Dermis blood vessel endothelial cell (primary cell): ENCODE measurements around the gene OR8D4. TPM values are rescaled to one million over a fixed set of nuclear protein-coding genes. Genes with fewer than 3 reads are reported as not detected.

Experiments
- total RNA-seq: library from RNA; depleted of rRNA; stranded (reverse); fragments of >200 nt; gene quantifications from 2 replicates; pipeline ENCODE4 v1.2.3, GENCODE V29; 2014

The OR8D4 gene
- total RNA-seq, 1 donor from 2014 or later = not detected

Other genes starting within 250 kb of the OR8D4 start
- gene SCN3B, start 247.5 kb upstream of the OR8D4 start, total RNA-seq = 2.5 and 4.9 TPM in 2 replicates
- gene ZNF202, start 160.5 kb upstream of the OR8D4 start, total RNA-seq = 6.1 and 10.2 TPM in 2 replicates
- gene OR6X1, start 147.6 kb upstream of the OR8D4 start, total RNA-seq = not detected in 2 replicates
- gene OR6M1, start 95.8 kb upstream of the OR8D4 start, total RNA-seq = not detected in 2 replicates
- not detected in 2 replicates for gene TMEM225, start 16.5 kb upstream of the OR8D4 start, total RNA-seq
- not detected in 2 replicates for gene OR4D5, start 37.5 kb downstream of the OR8D4 start, total RNA-seq
- not detected in 2 replicates for gene OR6T1, start 41.7 kb downstream of the OR8D4 start, total RNA-seq
- gene OR10S1, start 75.6 kb downstream of the OR8D4 start, total RNA-seq = not detected in 2 replicates
- gene OR10G6, start 93.0 kb downstream of the OR8D4 start, total RNA-seq = not detected in 2 replicates
- gene OR10G4, start 110.8 kb downstream of the OR8D4 start, total RNA-seq = not detected in 2 replicates
- gene OR10G9, start 120.8 kb downstream of the OR8D4 start, total RNA-seq = not detected in 2 replicates
- gene OR10G8, start 124.6 kb downstream of the OR8D4 start, total RNA-seq = not detected in 2 replicates
- not detected in 2 replicates for gene OR10G7, start 139.2 kb downstream of the OR8D4 start, total RNA-seq
- 7.8 and 8.2 TPM in 2 replicates for gene VWA5A, start 213.3 kb downstream of the OR8D4 start, total RNA-seq